ENCODE results near the gene ASTN2.

The ASTN2 gene

DNA sequence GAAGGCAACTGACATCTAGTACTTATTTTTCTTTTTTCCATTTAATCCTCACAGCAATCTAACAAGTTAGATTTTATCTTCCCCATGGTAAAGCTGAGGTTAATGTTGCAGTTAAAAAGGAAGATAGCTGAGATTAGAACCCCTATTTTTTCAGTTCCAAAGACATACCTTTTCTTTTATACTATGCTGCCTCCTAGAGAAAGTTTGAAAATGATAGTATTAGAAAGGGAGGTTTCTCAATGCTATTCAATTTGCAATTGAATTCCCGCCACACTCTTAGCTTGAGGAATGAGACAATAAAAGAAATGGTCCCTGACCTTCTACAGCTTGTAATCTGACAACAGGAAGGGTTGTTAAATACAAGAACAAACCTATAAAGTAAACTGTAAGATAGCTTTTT lies 923.6 kb downstream of the ASTN2 start:
- Histone ChIP-seq H3K4me2 (no peak overlapping the region), H3K27ac (no peak overlapping the region), H3K79me2 (ENCODE audit: insufficient read depth, low read depth) (no peaks in the 10 kb centered on the region), H4K20me1 (ENCODE audit: insufficient read depth) (no peaks in the 10 kb centered on the region), H2AFZ (ENCODE audit: low read depth) (no peak overlapping the region), H3K9ac (no peak overlapping the region), H3K27me3 (ENCODE audit: insufficient read depth, low read depth) (no peaks in the 10 kb centered on the region), H3K4me1 (ENCODE audit: low read depth, poor library complexity, severe bottlenecking) (no peaks in the 10 kb centered on the region), H3K4me3 (IDR thresholded peaks at IDR 0.05; ENCODE audit: insufficient read depth, low read depth, low read length) (no peak overlapping the region), H3K36me3 (ENCODE audit: insufficient read depth) (no peaks in the 10 kb centered on the region)
- TF ChIP-seq, protein P1, sequence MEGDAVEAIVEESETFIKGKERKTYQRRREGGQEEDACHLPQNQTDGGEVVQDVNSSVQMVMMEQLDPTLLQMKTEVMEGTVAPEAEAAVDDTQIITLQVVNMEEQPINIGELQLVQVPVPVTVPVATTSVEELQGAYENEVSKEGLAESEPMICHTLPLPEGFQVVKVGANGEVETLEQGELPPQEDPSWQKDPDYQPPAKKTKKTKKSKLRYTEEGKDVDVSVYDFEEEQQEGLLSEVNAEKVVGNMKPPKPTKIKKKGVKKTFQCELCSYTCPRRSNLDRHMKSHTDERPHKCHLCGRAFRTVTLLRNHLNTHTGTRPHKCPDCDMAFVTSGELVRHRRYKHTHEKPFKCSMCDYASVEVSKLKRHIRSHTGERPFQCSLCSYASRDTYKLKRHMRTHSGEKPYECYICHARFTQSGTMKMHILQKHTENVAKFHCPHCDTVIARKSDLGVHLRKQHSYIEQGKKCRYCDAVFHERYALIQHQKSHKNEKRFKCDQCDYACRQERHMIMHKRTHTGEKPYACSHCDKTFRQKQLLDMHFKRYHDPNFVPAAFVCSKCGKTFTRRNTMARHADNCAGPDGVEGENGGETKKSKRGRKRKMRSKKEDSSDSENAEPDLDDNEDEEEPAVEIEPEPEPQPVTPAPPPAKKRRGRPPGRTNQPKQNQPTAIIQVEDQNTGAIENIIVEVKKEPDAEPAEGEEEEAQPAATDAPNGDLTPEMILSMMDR (conservative IDR thresholded peaks at IDR 0.05; ENCODE audit: low read depth, low read length), result no peak

DNA sequence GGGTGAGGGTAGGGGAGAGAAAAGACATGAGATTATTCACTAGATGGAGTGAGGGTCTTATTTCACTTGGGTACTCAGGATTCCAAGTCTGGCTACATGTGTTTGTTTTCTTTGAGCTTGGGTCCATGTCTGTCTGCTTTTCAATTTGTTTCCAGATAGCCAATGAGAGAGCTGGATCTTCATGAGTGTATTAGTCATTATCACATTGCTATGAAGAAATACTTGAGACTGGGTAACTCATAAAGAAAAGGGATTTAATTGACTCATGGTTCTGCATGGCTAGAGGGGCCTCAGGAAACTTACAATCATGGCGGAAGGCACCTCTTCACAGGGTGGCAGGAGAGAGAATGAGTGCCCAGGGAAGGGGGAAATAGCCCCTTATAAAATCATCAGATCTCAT lies 924.5 kb downstream of the ASTN2 start:
- no peaks in the 10 kb centered on the region for H3K27me3 ChIP-seq (ENCODE audit: insufficient read depth, low read depth)
- H3K79me2 ChIP-seq (ENCODE audit: insufficient read depth, low read depth), result no peaks in the 10 kb centered on the region
- no peaks in the 10 kb centered on the region for H3K4me1 ChIP-seq (ENCODE audit: low read depth, poor library complexity, severe bottlenecking)
- no peaks in the 10 kb centered on the region for H3K36me3 ChIP-seq (ENCODE audit: insufficient read depth)
- no peak overlapping the region for H3K27ac ChIP-seq
- H3K9ac ChIP-seq, result no peak overlapping the region
- H3K4me3 ChIP-seq (IDR thresholded peaks at IDR 0.05; ENCODE audit: insufficient read depth, low read depth, low read length), result no peak overlapping the region
- H4K20me1 ChIP-seq (ENCODE audit: insufficient read depth), result no peaks in the 10 kb centered on the region
- H2AFZ ChIP-seq (ENCODE audit: low read depth), result no peak overlapping the region
- TF ChIP-seq, protein P1 (conservative IDR thresholded peaks at IDR 0.05; ENCODE audit: low read depth, low read length), result no peak
- H3K4me2 ChIP-seq, result no peak overlapping the region

DNA sequence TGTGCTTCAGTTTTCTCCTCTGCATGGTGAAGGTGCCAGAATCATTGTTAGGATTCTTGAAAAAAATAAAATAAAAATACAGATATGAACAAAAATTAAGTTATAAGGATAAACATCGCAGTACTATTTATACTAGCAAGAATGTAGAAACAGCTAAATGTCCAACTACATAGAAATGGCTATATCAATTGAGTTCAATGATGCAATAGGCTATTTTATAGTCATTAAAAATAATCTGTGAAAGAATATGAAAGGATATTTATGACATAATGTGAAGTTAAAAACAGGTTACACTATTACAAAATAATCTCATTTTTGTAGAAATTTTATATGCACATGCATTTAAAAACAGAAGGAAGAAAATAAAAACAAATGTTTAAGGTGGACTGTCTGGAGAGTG lies 926.5 kb downstream of the ASTN2 start:
- TF ChIP-seq, protein P1 (conservative IDR thresholded peaks at IDR 0.05; ENCODE audit: low read depth, low read length), result no peak
- Histone ChIP-seq H3K4me1 (ENCODE audit: low read depth, poor library complexity, severe bottlenecking) (no peaks in the 10 kb centered on the region), H3K4me2 (no peak overlapping the region), H3K4me3 (IDR thresholded peaks at IDR 0.05; ENCODE audit: insufficient read depth, low read depth, low read length) (no peak overlapping the region), H3K27ac (no peak overlapping the region), H3K36me3 (ENCODE audit: insufficient read depth) (no peaks in the 10 kb centered on the region), H3K27me3 (ENCODE audit: insufficient read depth, low read depth) (no peaks in the 10 kb centered on the region), H4K20me1 (ENCODE audit: insufficient read depth) (no peaks in the 10 kb centered on the region), H3K79me2 (ENCODE audit: insufficient read depth, low read depth) (no peaks in the 10 kb centered on the region), H2AFZ (ENCODE audit: low read depth) (no peak overlapping the region), H3K9ac (no peak overlapping the region)

DNA sequence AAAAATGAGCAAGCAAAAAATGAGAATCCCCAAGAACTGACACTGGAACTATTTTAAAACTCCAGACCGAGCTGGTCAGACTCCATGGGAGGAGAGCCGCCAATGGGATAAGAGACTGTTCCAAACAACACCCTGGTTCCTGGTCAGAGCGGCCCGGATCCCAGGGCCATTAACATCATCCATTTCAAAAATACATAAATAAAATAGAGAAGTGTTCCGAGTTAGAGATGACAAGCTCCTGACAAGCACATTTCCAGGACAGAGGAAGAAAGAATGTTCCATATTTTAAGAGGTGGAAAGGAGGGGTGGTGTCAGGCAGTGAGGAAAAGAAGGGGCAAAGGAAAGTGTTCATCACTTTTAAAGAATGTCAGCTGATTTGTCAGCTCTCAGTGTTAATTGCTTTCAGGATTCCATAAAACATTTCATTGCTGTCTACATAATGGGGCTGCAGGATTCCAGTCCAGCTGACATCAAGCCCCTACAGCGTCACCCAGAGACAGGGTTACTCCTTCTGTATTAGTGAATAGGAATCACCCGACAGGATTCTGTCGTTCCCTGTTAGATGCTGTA lies 930.3 kb downstream of the ASTN2 start:
- H4K20me1 ChIP-seq (ENCODE audit: insufficient read depth), result no peaks in the 10 kb centered on the region
- H3K27ac ChIP-seq, result no peak overlapping the region
- no peak overlapping the region for H2AFZ ChIP-seq (ENCODE audit: low read depth)
- no peaks in the 10 kb centered on the region for H3K27me3 ChIP-seq (ENCODE audit: insufficient read depth, low read depth)
- H3K4me2 ChIP-seq, result no peak overlapping the region
- H3K9ac ChIP-seq, result no peak overlapping the region
- no peak overlapping the region for H3K4me3 ChIP-seq (IDR thresholded peaks at IDR 0.05; ENCODE audit: insufficient read depth, low read depth, low read length)
- no peaks in the 10 kb centered on the region for H3K36me3 ChIP-seq (ENCODE audit: insufficient read depth)
- H3K4me1 ChIP-seq (ENCODE audit: low read depth, poor library complexity, severe bottlenecking), result no peaks in the 10 kb centered on the region
- TF ChIP-seq, protein P1 (conservative IDR thresholded peaks at IDR 0.05; ENCODE audit: low read depth, low read length), result no peak
- no peaks in the 10 kb centered on the region for H3K79me2 ChIP-seq (ENCODE audit: insufficient read depth, low read depth)
